GM13976 (cell line): ENCODE measurements around the gene GABARAP.

ENCODE experiments used
- DNase-seq: peaks from one replicate; pipeline ENCODE4 v3.0.0; 2012; ENCODE audit warnings: low spot score
- in situ Hi-C: fragments of 300-500 bp; cut with MboI; formaldehyde crosslinking; loops from one replicate; pipeline ENCODE4 v1.12.0; 2022; ENCODE audit warnings: low sequenced_read_pairs, mixed read lengths, inconsistent platforms; ENCODE audit not compliant: unreplicated experiment
- TF ChIP-seq, protein P1 (sequence below): IDR thresholded peaks from 2 replicates; pipeline ENCODE4 v1.5.1; 2012; ENCODE audit warnings: borderline replicate concordance, mild to moderate bottlenecking; ENCODE audit not compliant: insufficient read depth; ENCODE audit errors: extremely low read depth, missing control alignments, control extremely low read depth

The GABARAP gene

DNA sequence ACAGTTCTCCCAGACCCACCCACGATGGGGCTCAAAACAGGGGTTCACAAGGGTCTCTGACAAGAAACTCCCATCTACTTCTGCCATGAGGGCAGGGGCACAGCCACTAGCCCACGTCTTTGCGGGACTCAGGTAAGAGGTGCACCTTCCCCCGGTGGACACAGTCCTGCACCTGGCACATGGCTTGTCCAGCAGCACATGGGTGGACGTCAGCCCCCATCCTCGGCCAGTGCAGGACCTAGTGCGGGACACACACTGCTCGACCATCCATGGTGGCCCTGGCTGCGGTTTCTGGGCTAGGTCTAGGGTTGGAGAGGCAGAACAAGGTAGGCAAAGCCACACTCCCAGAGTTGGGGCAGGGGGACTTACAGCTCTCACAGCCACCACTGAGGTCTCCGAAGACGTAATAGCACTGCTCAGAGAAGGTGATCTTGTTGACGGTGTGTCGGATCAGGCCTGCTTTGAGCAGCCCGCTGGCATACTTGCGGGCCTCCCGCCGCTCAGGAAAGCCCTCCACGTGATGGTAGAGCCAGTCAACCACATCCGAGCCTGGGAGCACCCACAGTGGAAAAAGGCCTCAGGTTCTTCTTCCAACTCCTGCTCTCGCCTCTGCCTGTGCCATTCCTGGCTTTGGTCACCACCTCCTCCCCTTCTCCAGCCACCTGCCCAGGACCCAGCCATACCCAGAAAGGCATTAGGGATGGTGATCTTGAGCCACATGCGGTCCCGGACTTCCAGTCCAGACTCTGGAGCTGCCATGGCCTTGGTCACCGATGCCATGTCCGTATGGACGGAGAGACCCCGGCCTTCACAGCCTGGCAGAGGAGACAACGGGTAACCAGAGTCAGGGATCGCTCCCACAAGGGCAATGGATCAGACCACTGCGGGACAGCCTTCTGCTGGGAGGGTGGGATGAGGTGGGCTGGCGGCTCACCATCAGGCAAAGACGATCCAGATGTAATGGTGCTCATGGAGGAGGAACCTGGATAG lies 15.2 kb downstream of the GABARAP start:
- in situ Hi-C loops = no loop called here
- TF ChIP-seq, protein P1, sequence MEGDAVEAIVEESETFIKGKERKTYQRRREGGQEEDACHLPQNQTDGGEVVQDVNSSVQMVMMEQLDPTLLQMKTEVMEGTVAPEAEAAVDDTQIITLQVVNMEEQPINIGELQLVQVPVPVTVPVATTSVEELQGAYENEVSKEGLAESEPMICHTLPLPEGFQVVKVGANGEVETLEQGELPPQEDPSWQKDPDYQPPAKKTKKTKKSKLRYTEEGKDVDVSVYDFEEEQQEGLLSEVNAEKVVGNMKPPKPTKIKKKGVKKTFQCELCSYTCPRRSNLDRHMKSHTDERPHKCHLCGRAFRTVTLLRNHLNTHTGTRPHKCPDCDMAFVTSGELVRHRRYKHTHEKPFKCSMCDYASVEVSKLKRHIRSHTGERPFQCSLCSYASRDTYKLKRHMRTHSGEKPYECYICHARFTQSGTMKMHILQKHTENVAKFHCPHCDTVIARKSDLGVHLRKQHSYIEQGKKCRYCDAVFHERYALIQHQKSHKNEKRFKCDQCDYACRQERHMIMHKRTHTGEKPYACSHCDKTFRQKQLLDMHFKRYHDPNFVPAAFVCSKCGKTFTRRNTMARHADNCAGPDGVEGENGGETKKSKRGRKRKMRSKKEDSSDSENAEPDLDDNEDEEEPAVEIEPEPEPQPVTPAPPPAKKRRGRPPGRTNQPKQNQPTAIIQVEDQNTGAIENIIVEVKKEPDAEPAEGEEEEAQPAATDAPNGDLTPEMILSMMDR = no peak
- no peak for DNase-seq

DNA sequence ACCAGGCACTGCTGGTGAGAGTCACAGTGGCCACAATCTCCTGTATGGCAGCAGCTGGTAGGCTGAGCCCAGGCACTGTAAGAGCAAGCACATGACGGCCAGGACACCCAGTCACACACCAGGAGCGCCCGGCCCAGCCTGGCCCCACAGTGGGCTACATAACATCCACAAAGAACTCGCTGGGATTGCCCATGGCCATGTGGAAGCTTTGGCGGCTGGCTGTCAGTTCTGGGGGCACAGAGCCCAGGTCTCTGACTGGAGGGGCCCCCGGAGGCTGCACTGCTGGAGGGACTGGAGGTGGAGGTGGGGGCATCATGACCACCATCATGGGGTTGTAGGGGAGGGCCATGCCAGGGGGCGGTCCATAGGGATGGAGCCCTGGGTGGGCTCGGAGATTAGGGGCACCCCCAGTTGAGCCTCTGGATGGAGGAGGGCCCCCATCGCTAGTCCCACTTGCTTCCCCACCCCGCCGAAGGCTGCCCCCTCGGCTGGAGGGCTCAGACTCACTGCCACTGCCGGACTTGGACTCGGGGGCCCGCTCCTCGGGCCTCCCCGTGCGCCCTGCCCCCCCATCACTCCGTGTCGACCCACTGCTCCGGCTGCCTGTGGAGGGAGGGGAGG lies 16.4 kb downstream of the GABARAP start:
- in situ Hi-C loops = no loop called here
- DNase-seq = no peak
- TF ChIP-seq, protein P1 = no peak

DNA sequence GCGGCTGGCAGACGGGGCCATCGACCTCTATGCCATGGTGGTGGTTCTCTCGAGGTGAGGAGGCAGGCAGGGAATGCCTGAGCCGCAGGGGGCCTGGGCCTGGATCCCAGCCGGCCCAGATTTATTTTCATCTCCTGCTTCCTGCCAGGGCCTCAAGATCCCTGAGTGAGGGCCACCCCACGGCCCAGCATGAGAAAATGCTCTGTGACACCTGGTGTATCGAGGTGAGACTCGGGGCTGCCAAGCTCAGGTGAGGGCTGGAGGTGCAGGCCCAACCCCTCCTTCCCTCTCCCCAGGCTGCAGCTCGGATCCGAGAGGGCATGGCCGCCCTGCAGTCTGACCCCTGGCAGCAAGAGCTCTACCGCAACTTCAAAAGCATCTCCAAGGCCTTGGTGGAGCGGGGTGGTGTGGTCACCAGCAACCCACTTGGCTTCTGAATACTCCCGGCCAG lies 17.6 kb downstream of the GABARAP start:
- TF ChIP-seq, protein P1 = no peak
- no peak for DNase-seq
- in situ Hi-C loops = no loop called here

DNA sequence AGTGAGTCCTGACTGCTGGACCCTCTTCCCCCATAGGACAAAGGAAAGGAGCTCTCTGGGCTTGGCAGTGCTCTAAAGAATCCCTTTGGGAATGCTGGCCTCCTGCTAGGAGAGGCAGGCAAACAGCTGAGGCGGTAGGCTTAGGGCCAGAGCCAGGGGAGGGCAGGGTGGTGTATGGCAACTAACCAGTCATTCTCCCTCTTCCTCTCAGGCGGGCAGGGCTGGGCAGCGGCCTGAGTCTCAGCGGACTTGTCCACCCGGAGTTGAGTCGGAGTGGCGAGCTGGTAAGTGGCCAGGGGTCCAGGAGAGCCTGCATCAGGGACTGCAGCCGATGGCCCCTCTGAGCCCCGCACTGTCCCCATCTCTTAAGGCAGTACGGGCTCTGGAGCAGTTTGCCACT lies 18.1 kb downstream of the GABARAP start:
- TF ChIP-seq, protein P1 = no peak
- no peak for DNase-seq
- in situ Hi-C loops = no loop called here

DNA sequence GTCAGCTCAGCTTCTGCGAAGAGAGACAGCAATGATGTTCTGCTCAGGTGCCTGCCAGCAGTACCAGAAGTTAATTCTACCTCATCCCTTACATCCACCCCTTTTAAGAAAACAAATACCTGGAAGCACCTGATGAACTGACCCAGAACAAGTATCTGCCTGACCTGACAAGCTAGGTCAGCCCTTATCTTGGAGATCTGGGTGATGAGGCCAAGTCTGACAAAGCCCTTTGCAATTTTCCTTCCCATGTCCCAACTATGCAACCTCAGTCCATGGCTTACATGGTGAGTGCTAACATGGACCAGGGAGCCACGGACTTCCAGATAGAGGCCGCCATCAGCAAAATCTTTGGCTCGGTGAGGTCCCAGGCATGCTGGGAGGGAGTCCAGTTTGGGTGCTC lies 18.9 kb downstream of the GABARAP start:
- DNase-seq = no peak
- TF ChIP-seq, protein P1 = no peak
- in situ Hi-C loops = no loop called here

DNA sequence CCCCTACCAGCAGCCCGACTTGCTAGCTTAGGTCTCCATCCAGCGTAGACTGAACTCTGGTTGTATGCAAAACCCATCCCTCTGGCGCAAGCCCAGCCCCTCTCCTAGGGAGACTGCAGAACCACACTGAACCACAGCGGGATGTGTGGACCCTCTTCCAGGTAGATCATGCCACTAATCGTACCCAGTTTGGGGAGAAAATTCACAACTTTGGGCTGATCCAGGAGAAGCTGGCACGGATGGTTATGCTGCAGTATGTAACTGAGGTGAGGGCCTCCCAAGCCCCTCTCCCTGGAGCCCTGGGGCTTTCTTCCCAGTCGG lies 19.3 kb downstream of the GABARAP start:
- in situ Hi-C loops = no loop called here
- DNase-seq = no peak
- TF ChIP-seq, protein P1 = no peak
